HG03159 (cell line): ENCODE data around the gene HOXD11.

ENCODE experiments used
- ATAC-seq: cut with Tn5 transposase; IDR thresholded peaks from one replicate; pipeline ENCODE4 v1.9.1; 2021; ENCODE audit warnings: mild to moderate bottlenecking, moderate library complexity; ENCODE audit not compliant: unreplicated experiment

HOXD11 gene

GRCh38 chr2:176120364-176121189 lies 13.5 kb downstream of the HOXD11 start:
- ATAC-seq, result no peak

DNA sequence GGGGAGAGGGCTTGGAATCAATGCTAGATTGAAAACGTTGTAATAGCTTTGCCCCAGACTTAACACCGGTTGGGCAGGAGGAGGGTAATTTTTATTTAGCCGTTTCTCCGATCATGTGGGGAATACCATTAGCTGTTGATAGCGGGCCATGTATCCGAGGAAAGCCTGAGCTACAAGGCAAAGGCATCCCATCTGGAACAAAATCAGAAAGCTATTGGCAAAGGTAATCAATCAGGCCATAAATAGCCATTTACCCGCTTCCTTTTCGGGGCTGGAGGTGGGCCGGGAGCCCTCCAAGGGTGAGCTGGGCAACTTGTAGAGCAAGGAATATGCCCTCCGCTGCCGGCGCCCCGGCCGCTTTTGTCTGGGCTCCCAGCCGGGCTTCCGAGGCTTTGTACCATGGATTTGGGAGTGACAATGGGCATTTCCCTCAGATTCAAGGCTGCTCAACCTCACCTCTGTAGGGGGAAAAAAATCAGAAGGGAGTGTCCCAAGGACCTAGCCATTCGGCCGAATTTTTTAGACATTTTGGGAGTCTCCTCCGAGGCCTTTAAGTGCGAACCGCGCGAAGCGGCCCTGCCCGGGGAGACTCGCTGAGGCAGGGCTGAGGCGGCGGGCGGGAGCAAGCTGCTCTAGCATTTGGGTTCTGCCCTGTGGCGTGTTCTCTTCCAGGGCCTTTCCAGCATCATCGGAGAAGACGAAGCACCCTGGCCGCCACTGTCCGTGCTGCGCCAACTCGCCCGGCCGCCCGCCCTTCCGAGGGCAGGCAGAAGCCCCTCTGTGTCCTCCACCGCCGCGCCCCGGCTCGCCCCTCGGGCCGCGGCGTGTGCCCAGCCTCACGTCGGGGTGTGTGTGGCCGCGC lies 14.3 kb downstream of the HOXD11 start:
- ATAC-seq, result no peak

GRCh38 chr2:176122052-176122682 lies 15.1 kb downstream of the HOXD11 start:
- no peak for ATAC-seq

GRCh38 chr2:176122683-176123410 lies 15.8 kb downstream of the HOXD11 start, which contains the start of gene HOXD9:
Gene HOXD9, plus strand, starts transcription at chr2:176122719. Its CDS starts 50 bp downstream, at chr2:176122769.
- ATAC-seq, result no peak

GRCh38 chr2:176123411-176124109 lies 16.5 kb downstream of the HOXD11 start:
- ATAC-seq, result no peak

- no peak for ATAC-seq
Measured at GRCh38 chr2:176124110-176124946, 17.2 kb downstream of the HOXD11 start.

- ATAC-seq, result no peak
Measured at GRCh38 chr2:176124947-176125771, 18.1 kb downstream of the HOXD11 start.

DNA sequence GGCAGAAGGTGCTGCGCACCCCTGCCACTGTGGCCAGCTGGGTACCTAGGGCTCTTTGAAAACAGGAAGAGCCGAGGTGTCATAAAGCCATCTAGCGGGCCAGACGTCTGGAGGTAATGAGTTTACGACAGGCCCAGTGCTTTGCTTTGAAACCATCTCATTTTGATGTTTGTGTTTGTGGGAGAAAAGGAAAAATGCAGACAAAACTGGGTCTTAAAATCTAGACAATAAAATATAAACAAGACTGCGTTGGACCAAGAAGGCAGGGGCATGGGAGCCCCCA lies 18.6 kb downstream of the HOXD11 start:
- ATAC-seq, result no peak

- no peak for ATAC-seq
Measured at GRCh38 chr2:176126929-176127773, 20.1 kb downstream of the HOXD11 start.

GRCh38 chr2:176127774-176128072 lies 20.6 kb downstream of the HOXD11 start:
- ATAC-seq, result no peak

- ATAC-seq, result no peak
Measured at GRCh38 chr2:176128172-176128981, 21.3 kb downstream of the HOXD11 start.

GRCh38 chr2:176128982-176129796 lies 22.1 kb downstream of the HOXD11 start, which contains the start of gene HOXD8:
Gene HOXD8, plus strand, starts transcription at chr2:176129705. Its CDS starts 662 bp downstream, at chr2:176130367.
- ATAC-seq, result no peak

GRCh38 chr2:176129813-176130146 lies 22.7 kb downstream of the HOXD11 start:
- no peak for ATAC-seq

DNA sequence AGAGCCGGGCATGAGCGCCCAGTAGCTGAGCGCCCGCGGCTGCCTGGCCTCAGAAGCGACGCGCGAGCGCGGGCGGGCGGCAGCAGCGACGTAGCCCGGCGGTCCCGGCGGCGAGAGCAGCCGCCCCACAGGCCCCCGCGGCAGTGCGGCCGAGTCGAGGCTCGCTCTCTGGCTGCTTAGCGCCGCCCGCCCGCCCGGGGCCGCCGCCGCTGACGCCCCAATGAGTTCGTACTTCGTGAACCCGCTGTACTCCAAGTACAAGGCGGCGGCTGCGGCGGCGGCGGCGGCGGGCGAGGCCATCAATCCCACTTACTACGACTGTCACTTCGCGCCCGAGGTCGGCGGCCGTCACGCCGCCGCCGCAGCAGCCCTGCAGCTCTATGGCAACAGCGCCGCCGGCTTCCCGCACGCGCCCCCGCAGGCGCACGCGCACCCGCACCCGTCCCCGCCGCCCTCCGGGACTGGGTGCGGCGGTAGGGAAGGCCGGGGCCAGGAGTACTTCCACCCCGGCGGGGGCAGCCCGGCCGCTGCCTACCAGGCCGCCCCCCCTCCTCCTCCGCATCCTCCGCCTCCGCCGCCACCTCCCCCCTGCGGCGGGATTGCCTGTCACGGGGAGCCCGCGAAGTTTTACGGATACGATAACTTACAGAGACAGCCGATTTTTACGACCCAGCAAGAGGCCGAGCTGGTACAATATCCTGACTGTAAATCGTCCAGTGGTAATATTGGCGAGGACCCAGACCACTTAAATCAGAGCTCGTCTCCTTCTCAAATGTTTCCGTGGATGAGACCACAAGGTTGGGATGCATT lies 23.3 kb downstream of the HOXD11 start:
- no peak for ATAC-seq
